Measurements from ENCODE around the gene IGF2BP3. TPM values are rescaled to one million over a fixed set of nuclear protein-coding genes. Genes with fewer than 3 reads are reported as not detected.

Gene IGF2BP3
- total RNA-seq, 1 experiment from 2014 or later, result 75.3 TPM

DNA sequence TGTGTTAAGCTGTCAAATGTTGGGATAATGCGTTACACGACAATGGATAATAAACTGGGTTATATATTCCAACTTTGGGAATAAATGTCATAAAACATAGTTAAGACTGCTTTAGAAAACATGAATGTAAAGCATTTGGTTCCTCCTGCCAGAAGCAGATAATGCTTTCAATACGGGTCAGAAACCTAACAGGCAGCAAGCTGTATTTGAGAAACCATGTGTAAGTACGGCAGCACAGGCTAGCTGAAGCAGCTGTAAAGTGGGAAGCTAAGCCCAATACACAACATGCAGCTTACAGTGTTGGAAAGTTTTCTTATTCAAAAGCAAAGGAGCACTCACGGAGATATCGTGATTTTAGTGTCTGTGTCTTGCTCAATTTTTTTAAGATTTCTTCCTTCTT lies 124.7 kb downstream of the IGF2BP3 start:
- Histone ChIP-seq H3K4me1 (ENCODE audit: insufficient read depth, low read length, poor library complexity, severe bottlenecking) (peaks cover 69% of the 10 kb centered on the region), H3K27me3 (replicated peaks; ENCODE audit: insufficient read depth, low read depth, low read length, poor library complexity) (no peaks in the 10 kb centered on the region), H3K4me3 (ENCODE audit: low read depth, low read length, poor library complexity, severe bottlenecking) (no peak overlapping the region), H3K36me3 (ENCODE audit: insufficient read depth, low read length, poor library complexity, severe bottlenecking) (peaks cover 35% of the 10 kb centered on the region), H3K9me3 (ENCODE audit: low read depth, low read length, poor library complexity, severe bottlenecking) (no peaks in the 10 kb centered on the region), H3K27ac (ENCODE audit: low read depth, low read length, poor library complexity, severe bottlenecking) (no peak overlapping the region)
- POLR2A ChIA-PET (ENCODE audit: low non-redundant PET), result no interaction called here
- no peak for TF ChIP-seq EZH2 (IDR thresholded peaks at IDR 0.05; ENCODE audit: borderline replicate concordance, low read depth, low read length, poor library complexity, severe bottlenecking)
- TF ChIP-seq, protein P1, sequence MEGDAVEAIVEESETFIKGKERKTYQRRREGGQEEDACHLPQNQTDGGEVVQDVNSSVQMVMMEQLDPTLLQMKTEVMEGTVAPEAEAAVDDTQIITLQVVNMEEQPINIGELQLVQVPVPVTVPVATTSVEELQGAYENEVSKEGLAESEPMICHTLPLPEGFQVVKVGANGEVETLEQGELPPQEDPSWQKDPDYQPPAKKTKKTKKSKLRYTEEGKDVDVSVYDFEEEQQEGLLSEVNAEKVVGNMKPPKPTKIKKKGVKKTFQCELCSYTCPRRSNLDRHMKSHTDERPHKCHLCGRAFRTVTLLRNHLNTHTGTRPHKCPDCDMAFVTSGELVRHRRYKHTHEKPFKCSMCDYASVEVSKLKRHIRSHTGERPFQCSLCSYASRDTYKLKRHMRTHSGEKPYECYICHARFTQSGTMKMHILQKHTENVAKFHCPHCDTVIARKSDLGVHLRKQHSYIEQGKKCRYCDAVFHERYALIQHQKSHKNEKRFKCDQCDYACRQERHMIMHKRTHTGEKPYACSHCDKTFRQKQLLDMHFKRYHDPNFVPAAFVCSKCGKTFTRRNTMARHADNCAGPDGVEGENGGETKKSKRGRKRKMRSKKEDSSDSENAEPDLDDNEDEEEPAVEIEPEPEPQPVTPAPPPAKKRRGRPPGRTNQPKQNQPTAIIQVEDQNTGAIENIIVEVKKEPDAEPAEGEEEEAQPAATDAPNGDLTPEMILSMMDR (conservative IDR thresholded peaks at IDR 0.05; ENCODE audit: low read depth, low read length), result no peak
- DNase-seq (ENCODE audit: low spot score), result no peak
- BruUV-seq (replicated peaks), result no TSS peak
- intact Hi-C loops (cut with micrococcal nuclease; ENCODE audit: unreplicated experiment), result no loop called here
- CTCF ChIA-PET, result no interaction called here

DNA sequence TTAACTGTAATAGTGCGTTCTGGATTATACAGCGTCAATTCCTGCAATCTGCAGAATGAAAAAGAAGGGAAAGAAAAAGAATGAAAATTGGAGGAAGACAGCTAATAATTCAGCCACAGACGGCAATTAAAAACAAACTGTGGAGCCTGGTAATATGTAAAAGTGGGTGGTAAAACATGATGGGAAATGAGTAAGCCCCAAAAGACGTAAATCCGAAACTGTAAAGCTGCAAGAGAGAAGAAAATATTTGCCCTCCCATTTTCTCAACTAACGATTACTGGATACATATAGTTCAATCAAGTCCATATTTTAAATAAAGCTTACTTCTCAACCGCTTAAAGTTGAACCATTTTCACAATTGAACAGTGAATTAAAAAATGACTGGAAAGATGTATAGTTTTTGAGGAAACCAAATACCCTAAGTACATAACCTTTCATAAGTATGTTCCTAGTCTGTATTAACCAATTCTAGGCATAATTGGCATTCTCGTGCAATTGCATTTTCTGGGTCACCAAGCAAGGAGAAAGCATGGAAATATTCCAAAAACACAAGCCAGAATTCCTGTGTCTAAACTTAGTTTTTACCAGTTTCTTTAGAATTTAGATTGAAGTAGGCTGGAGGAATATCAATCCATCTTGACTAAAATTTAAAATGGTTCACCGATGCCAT lies 126.3 kb downstream of the IGF2BP3 start:
- H3K9me3 ChIP-seq (ENCODE audit: low read depth, low read length, poor library complexity, severe bottlenecking), result no peaks in the 10 kb centered on the region
- BruUV-seq (replicated peaks), result no TSS peak
- no peaks in the 10 kb centered on the region for H3K27me3 ChIP-seq (replicated peaks; ENCODE audit: insufficient read depth, low read depth, low read length, poor library complexity)
- H3K36me3 ChIP-seq (ENCODE audit: insufficient read depth, low read length, poor library complexity, severe bottlenecking), result peaks cover 51% of the 10 kb centered on the region
- CTCF ChIA-PET, result no interaction called here
- H3K27ac ChIP-seq (ENCODE audit: low read depth, low read length, poor library complexity, severe bottlenecking), result peak overlapping the region; percentile 43
- POLR2A ChIA-PET (ENCODE audit: low non-redundant PET), result no interaction called here
- H3K4me1 ChIP-seq (ENCODE audit: insufficient read depth, low read length, poor library complexity, severe bottlenecking), result peaks cover 56% of the 10 kb centered on the region
- TF ChIP-seq EZH2 (IDR thresholded peaks at IDR 0.05; ENCODE audit: borderline replicate concordance, low read depth, low read length, poor library complexity, severe bottlenecking), result no peak
- TF ChIP-seq, protein P1 (conservative IDR thresholded peaks at IDR 0.05; ENCODE audit: low read depth, low read length), result no peak
- DNase-seq (ENCODE audit: low spot score), result peak; percentile 30
- intact Hi-C loops (cut with micrococcal nuclease; ENCODE audit: unreplicated experiment), result no loop called here
- no peak overlapping the region for H3K4me3 ChIP-seq (ENCODE audit: low read depth, low read length, poor library complexity, severe bottlenecking)

DNA sequence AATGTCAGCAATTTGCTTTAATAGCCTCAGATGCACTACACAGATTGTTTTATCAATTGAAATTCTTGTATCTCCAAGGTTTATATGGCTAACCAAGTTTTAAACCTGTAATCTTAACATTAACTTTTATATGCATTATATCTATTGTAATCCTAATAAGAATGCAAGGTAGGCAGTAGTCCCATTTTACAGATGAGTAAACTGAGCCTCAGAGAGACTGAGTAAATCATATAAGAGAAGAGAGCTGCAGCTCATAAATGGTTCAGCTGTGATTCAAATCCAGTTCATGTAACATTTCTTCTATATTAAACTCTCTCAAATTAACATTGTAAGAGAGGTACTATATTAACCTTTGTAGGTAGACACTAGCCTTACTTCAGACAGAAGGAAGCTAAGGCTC lies 127.2 kb downstream of the IGF2BP3 start:
- H3K4me1 ChIP-seq (ENCODE audit: insufficient read depth, low read length, poor library complexity, severe bottlenecking), result peaks cover 48% of the 10 kb centered on the region
- POLR2A ChIA-PET (ENCODE audit: low non-redundant PET), result no interaction called here
- TF ChIP-seq, protein P1 (conservative IDR thresholded peaks at IDR 0.05; ENCODE audit: low read depth, low read length), result no peak
- TF ChIP-seq EZH2 (IDR thresholded peaks at IDR 0.05; ENCODE audit: borderline replicate concordance, low read depth, low read length, poor library complexity, severe bottlenecking), result no peak
- peaks cover 59% of the 10 kb centered on the region for H3K36me3 ChIP-seq (ENCODE audit: insufficient read depth, low read length, poor library complexity, severe bottlenecking)
- no peaks in the 10 kb centered on the region for H3K27me3 ChIP-seq (replicated peaks; ENCODE audit: insufficient read depth, low read depth, low read length, poor library complexity)
- H3K4me3 ChIP-seq (ENCODE audit: low read depth, low read length, poor library complexity, severe bottlenecking), result no peak overlapping the region
- no peak for DNase-seq (ENCODE audit: low spot score)
- CTCF ChIA-PET, result no interaction called here
- BruUV-seq (replicated peaks), result no TSS peak
- H3K27ac ChIP-seq (ENCODE audit: low read depth, low read length, poor library complexity, severe bottlenecking), result peak overlapping the region; percentile 43
- intact Hi-C loops (cut with micrococcal nuclease; ENCODE audit: unreplicated experiment), result no loop called here
- H3K9me3 ChIP-seq (ENCODE audit: low read depth, low read length, poor library complexity, severe bottlenecking), result no peaks in the 10 kb centered on the region
